ENCODE data around the gene TBL1X.

DNA sequence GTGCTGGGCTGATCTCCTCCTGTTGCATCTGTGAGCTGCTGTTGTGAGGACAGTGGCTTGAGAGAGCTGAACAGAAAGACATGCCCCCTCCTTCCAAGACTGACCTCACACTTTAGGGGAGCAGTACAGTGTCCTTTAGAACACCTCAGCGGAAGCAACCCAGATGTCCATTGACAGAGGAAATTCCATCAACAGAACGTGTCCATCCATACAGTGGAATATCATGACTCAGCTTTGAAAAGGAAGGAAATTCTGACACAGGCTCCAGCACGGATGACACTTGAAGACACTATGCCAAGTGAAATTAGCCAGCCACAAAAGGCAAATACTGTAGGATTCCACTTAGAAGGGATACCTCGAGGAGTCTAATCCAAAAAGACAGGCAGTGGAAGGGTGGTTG, 197.3 kb downstream of the TBL1X start:
- TF ChIP-seq ZNF384 (IDR thresholded peaks at IDR 0.05; ENCODE audit: borderline replicate concordance, low read depth, low read length): no peak
- TF ChIP-seq ZBED1 (IDR thresholded peaks at IDR 0.05; ENCODE audit: borderline replicate concordance): no peak
- TF ChIP-seq POLR2A (IDR thresholded peaks at IDR 0.05; ENCODE audit: low read depth, low read length): no peak
- TF ChIP-seq ZNF24 (IDR thresholded peaks at IDR 0.05): no peak
- TF ChIP-seq GATAD2B (conservative IDR thresholded peaks at IDR 0.05; ENCODE audit: low read depth): no peak
- no peak for TF ChIP-seq MXI1 (IDR thresholded peaks at IDR 0.05; ENCODE audit: low read depth, low read length)
- no peak for TF ChIP-seq TAF1 (IDR thresholded peaks at IDR 0.05; ENCODE audit: borderline replicate concordance, low read depth, low read length)

Data from GM12878 (cell line).